Lower leg skin (tissue), 3 donors: ENCODE data around the gene CLRN3.

Source experiments
- POLR2A ChIP-seq, 2 donors: fragments of 450-650 bp; IDR thresholded peaks; one replicate each; pipeline ENCODE4 v1.6.1; 2016 to 2017; ENCODE audit warnings: antibody characterized with exemption in 2 of 2, mild to moderate bottlenecking in 1 of 2, moderate library complexity in 1 of 2
- TF ChIP-seq, protein P1 (sequence below), 3 donors: fragments of 450-650 bp; IDR thresholded peaks; one replicate each; pipeline ENCODE4 v1.5.1; 2016; ENCODE audit warnings: antibody characterized with exemption in 3 of 3, mild to moderate bottlenecking in 3 of 3, moderate library complexity in 2 of 3

GRCh38 chr10:127940866-127941640 lies 48.3 kb upstream of the CLRN3 start:
- TF ChIP-seq, protein P1, sequence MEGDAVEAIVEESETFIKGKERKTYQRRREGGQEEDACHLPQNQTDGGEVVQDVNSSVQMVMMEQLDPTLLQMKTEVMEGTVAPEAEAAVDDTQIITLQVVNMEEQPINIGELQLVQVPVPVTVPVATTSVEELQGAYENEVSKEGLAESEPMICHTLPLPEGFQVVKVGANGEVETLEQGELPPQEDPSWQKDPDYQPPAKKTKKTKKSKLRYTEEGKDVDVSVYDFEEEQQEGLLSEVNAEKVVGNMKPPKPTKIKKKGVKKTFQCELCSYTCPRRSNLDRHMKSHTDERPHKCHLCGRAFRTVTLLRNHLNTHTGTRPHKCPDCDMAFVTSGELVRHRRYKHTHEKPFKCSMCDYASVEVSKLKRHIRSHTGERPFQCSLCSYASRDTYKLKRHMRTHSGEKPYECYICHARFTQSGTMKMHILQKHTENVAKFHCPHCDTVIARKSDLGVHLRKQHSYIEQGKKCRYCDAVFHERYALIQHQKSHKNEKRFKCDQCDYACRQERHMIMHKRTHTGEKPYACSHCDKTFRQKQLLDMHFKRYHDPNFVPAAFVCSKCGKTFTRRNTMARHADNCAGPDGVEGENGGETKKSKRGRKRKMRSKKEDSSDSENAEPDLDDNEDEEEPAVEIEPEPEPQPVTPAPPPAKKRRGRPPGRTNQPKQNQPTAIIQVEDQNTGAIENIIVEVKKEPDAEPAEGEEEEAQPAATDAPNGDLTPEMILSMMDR (IDR thresholded peaks at IDR 0.05) = no peak
- no peak for TF ChIP-seq POLR2A (IDR thresholded peaks at IDR 0.05)
